ENCODE results near the gene TMEM134. TPM values are rescaled to one million over a fixed set of nuclear protein-coding genes. Genes with fewer than 3 reads are reported as not detected.

Gene TMEM134
- total RNA-seq (10 to 100 TPM; 10.2 to 50.8 TPM), polyA plus RNA-seq (10 to 100 TPM; 76.3 to 86.9 TPM)

GRCh38 chr11:67468759-67469507 is at the start of gene TMEM134:
Gene TMEM134, minus strand, starts transcription at chr11:67469251. Its CDS starts 59 bp downstream, at chr11:67469192.
- WGBS: under 1% methylated on average over 76 of the region's 76 CpGs
- peaks cover 19 to 42% (median 30%) of the 10 kb centered on the region in 4 donors for H3K4me1 ChIP-seq (ENCODE audit: control insufficient read depth in 4 of 4, insufficient read depth in 4 of 4, low read length in 3 of 4)

GRCh38 chr11:67517784-67518552 is 48.9 kb upstream of the TMEM134 start:
- no peaks in the 10 kb centered on the region for H3K9me3 ChIP-seq (ENCODE audit: control insufficient read depth in 4 of 4, low read length in 3 of 4)
- H3K4me3 ChIP-seq (ENCODE audit: low read depth in 1 of 3, low read length in 3 of 3): no peak overlapping the region
- no peaks in the 10 kb centered on the region for H3K4me1 ChIP-seq (ENCODE audit: control insufficient read depth in 4 of 4, insufficient read depth in 4 of 4, low read length in 3 of 4)
- no peaks in the 10 kb centered on the region for H3K27me3 ChIP-seq (ENCODE audit: control insufficient read depth in 4 of 4, insufficient read depth in 4 of 4, low read length in 3 of 4)
- no peak overlapping the region for H3K9ac ChIP-seq (ENCODE audit: low read depth in 1 of 2, low read length in 2 of 2)
- no peak overlapping the region for H3K27ac ChIP-seq (ENCODE audit: low read depth in 1 of 2, low read length in 2 of 2)
- TF ChIP-seq HNF4A (conservative IDR thresholded peaks at IDR 0.05) (no peak), FOXA2 (IDR thresholded peaks at IDR 0.05) (no peak), FOXA1 (IDR thresholded peaks at IDR 0.05) (no peak), RAD21 (IDR thresholded peaks at IDR 0.05) (no peak), ZBTB33 (IDR thresholded peaks at IDR 0.05) (no peak), TAF1 (conservative IDR thresholded peaks at IDR 0.05) (no peak)
- no peaks in the 10 kb centered on the region for H3K36me3 ChIP-seq (ENCODE audit: control insufficient read depth in 4 of 4, insufficient read depth in 3 of 4, low read depth in 1 of 4, low read length in 3 of 4)
- 92% methylated on average over 10 of the region's 10 CpGs for WGBS
- no peak for DNase-seq (ENCODE audit: low spot score)

More at GRCh38 chr11:67468759-67469507, at the start of gene TMEM134:
- peak; percentile 52 for TF ChIP-seq SP1 (IDR thresholded peaks at IDR 0.05)
- TF ChIP-seq RAD21 (IDR thresholded peaks at IDR 0.05): peak; percentile 59 to 76
- no peak for TF ChIP-seq FOXA1 (IDR thresholded peaks at IDR 0.05)
- TF ChIP-seq NR2F2 (IDR thresholded peaks at IDR 0.05): no peak
- TF ChIP-seq EGR1 (IDR thresholded peaks at IDR 0.05; ENCODE audit: low read depth in 2 of 2): peak in 1 of 2 donors; percentile 75
- peak; percentile 94 for TF ChIP-seq YY1 (IDR thresholded peaks at IDR 0.05)
- TF ChIP-seq CTCF (IDR thresholded peaks at IDR 0.05; ENCODE audit: low read depth, low read length, missing input control): peak; percentile 39
- Histone ChIP-seq H3K27me3 (ENCODE audit: control insufficient read depth in 4 of 4, insufficient read depth in 4 of 4, low read length in 3 of 4) (no peaks in the 10 kb centered on the region), H3K27ac (ENCODE audit: low read depth in 1 of 2, low read length in 2 of 2) (peak within 1 kb of the TSS; percentile 86 to 90), H3K9me3 (ENCODE audit: control insufficient read depth in 4 of 4, low read length in 3 of 4) (no peaks in the 10 kb centered on the region), H3K9ac (ENCODE audit: low read depth in 1 of 2, low read length in 2 of 2) (peak within 1 kb of the TSS; percentile 85 to 88), H3K36me3 (ENCODE audit: control insufficient read depth in 4 of 4, insufficient read depth in 3 of 4, low read depth in 1 of 4, low read length in 3 of 4) (no peaks in the 10 kb centered on the region), H3K4me3 (ENCODE audit: low read depth in 1 of 3, low read length in 3 of 3) (peak within 1 kb of the TSS; percentile 80 to 91 (median 86))
- DNase-seq (ENCODE audit: low spot score): peak; percentile 96

GRCh38 chr11:67516806-67517205 is 47.8 kb upstream of the TMEM134 start:
- DNase-seq (ENCODE audit: low spot score): no peak
- H3K9ac ChIP-seq (ENCODE audit: low read depth in 1 of 2, low read length in 2 of 2): no peak overlapping the region
- no peaks in the 10 kb centered on the region for H3K9me3 ChIP-seq (ENCODE audit: control insufficient read depth in 4 of 4, low read length in 3 of 4)
- H3K27ac ChIP-seq (ENCODE audit: low read depth in 1 of 2, low read length in 2 of 2): no peak overlapping the region
- WGBS: 96% methylated on average over 9 of the region's 9 CpGs
- H3K36me3 ChIP-seq (ENCODE audit: control insufficient read depth in 4 of 4, insufficient read depth in 3 of 4, low read depth in 1 of 4, low read length in 3 of 4): no peaks in the 10 kb centered on the region
- no peaks in the 10 kb centered on the region for H3K4me1 ChIP-seq (ENCODE audit: control insufficient read depth in 4 of 4, insufficient read depth in 4 of 4, low read length in 3 of 4)
- H3K27me3 ChIP-seq (ENCODE audit: control insufficient read depth in 4 of 4, insufficient read depth in 4 of 4, low read length in 3 of 4): no peaks in the 10 kb centered on the region
- H3K4me3 ChIP-seq (ENCODE audit: low read depth in 1 of 3, low read length in 3 of 3): no peak overlapping the region
- no peak for TF ChIP-seq GABPA (IDR thresholded peaks at IDR 0.05 in 1 of 2, conservative IDR thresholded peaks at IDR 0.05 in 1 of 2)
- TF ChIP-seq HNF4A (conservative IDR thresholded peaks at IDR 0.05): no peak
- TF ChIP-seq ZBTB33 (IDR thresholded peaks at IDR 0.05): no peak
- TF ChIP-seq HNF4G (IDR thresholded peaks at IDR 0.05): no peak
- no peak for TF ChIP-seq YY1 (IDR thresholded peaks at IDR 0.05)
- no peak for TF ChIP-seq EGR1 (IDR thresholded peaks at IDR 0.05; ENCODE audit: low read depth in 2 of 2)
- no peak for TF ChIP-seq FOXA2 (IDR thresholded peaks at IDR 0.05)
- TF ChIP-seq ATF3 (IDR thresholded peaks at IDR 0.05): no peak
- no peak for TF ChIP-seq TAF1 (conservative IDR thresholded peaks at IDR 0.05)
- no peak for TF ChIP-seq NR2F2 (IDR thresholded peaks at IDR 0.05)
- TF ChIP-seq MAX (IDR thresholded peaks at IDR 0.05): no peak
